HG03039 (cell line): Measurements from ENCODE around the gene KIAA1143.

Source experiments
- ATAC-seq: cut with Tn5 transposase; IDR thresholded peaks from one replicate; pipeline ENCODE4 v1.9.1; 2021; ENCODE audit warnings: mild to moderate bottlenecking, moderate library complexity; ENCODE audit not compliant: unreplicated experiment

KIAA1143 gene

DNA sequence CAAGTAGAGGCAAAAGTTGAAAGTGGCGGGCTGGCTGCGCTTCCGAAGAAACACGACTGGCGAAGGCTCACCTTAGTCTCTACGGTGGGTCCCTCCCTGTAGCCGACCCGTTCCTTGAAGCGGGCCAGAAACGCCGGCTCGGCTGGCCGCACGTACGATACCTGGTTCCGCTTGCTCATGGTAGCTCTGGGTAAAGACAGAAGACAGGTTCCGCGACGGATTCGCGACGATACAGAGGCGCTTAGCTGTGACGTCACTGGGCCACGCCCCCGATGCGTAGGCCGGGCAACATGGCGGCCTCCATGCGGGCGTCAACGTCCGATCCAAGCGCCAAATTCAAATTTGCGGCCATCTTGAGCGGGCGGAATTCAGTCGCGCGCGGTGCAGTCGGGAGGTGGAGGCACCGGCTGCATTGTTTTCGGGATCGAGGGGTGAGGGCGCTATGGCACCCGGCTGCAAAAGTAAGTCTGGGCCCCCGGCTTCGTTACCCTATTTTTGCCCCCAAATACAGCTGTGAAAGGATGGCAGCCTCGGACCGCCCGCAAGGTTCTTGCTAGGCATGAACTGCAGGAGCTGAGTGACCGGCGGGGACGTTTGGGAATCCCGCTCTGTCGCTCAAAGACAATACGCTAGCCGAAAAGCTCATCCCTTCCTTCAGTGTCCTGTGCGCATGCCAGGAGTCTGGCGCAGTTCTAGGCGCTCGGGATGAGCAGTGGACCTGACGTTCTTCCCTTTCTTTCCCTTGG, at the start of gene KIAA1143, which contains the start of gene KIF15:
Gene KIAA1143, minus strand, starts transcription at position 196 of the 746 bp plus-strand sequence. Its CDS starts 17 bp downstream, at position 179.
Gene KIF15, plus strand, starts transcription at position 371 of the 746 bp plus-strand sequence. Its CDS starts 72 bp downstream, at position 443.
- peak; percentile 86 for ATAC-seq

GRCh38 chr3:44805960-44806359, 44.5 kb upstream of the KIAA1143 start:
- ATAC-seq: no peak

- no peak for ATAC-seq
Observed at GRCh38 chr3:44803298-44803697, 41.9 kb upstream of the KIAA1143 start.

DNA sequence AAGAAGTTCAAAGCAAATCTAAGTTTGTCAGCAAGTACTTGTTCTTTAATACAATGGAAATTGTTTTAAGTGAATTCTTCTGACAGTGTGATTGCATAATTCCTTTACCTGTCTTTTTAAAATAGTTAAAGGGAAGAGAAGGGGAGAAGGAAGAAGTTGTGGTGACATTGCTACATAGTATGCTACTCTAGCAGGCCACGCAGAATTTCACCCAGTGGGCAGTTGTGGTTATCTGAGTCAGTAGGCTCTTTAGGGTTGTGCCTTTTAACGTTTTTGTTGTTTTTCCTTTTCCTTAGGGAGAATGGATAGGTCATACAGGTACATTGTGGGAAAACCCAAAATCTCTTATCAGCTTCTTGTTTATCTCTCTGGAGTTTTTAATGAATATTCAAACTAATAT, 40.6 kb upstream of the KIAA1143 start:
- ATAC-seq: no peak

DNA sequence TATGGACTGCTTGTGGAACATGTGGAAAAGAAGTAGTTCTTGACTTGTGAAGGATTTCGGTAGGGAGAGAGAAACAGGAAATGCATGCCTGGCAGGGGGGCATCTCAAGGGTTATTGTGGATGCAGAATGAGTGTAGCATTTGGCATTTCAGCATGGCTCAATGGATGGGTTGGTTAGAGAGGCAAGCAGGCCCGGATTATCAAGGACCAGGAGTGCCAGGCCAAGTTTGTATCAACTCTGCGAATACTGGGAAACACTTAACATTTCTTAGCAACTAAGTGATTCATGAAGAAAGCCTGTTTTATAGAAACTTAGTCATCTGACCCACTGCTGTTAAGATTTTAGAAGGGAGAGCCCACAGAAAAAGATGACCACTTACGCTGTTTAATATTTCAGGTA, 33.8 kb upstream of the KIAA1143 start:
- no peak for ATAC-seq

DNA sequence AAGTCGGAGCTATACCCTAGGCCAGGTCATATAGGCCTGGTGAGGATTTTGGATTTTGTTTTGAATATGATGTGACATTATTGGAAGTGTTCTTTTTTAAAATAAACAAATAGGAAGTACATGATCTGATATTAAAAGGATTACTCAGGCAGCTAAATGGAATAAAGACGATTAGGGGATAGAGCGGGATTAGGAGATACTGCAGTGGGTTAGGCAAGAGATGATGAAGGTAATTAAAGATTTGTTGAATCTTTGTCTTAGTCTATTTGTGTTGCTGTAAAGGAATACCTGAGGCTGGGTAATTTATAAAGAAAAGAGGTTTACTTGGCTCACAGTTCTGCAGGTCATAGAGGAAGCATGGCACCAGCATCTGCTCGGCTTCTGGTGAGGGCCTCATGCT, 21.5 kb upstream of the KIAA1143 start:
- ATAC-seq: no peak

- no peak for ATAC-seq
Observed at GRCh38 chr3:44772099-44772442, 10.7 kb upstream of the KIAA1143 start.

GRCh38 chr3:44771424-44772098, 10.1 kb upstream of the KIAA1143 start:
- ATAC-seq: no peak

DNA sequence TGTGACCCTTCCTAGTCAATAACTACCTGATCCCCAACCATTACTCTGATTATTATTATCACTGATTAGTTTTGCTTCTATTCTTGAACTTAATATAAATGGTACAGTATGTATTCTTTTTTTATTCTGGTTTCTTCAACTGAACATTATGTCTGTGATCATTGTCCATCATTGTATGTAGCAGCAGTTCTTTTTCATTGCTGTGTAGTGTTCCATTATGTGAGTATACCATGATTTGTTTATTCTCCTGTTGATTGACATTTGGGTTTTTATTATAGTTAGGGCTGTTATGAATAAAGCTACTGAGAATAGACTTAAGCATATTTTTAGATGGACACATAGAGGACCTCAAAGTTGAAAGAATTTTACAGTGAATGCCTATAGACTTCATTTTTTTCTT, 2.8 kb upstream of the KIAA1143 start:
- ATAC-seq: no peak

- ATAC-seq: no peak
Observed at GRCh38 chr3:44762690-44763089, 1.3 kb upstream of the KIAA1143 start.

GRCh38 chr3:44762170-44762677, 805 bp upstream of the KIAA1143 start:
- ATAC-seq: no peak

DNA sequence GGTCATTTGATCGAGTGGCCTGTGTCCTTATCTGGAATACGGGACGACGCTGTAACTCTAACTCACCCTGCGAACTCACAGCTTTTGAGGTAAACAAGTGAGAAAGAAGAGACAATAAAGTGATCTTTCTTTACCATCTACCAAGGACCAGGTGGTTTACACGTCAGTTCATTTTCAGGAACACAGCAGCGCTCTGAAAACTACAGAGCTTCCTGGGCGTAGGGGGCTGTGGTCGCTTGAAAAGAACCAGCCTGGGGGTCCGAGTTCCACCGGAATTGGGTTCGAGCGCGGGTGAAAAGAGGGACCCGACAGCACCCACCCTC, 357 bp downstream of the KIAA1143 start:
- no peak for ATAC-seq

- no peak for ATAC-seq
Observed at GRCh38 chr3:44734646-44735168, 26.7 kb downstream of the KIAA1143 start.

- no peak for ATAC-seq
Observed at GRCh38 chr3:44729384-44729910, 32.0 kb downstream of the KIAA1143 start, which contains the start of gene ZNF501. Gene ZNF501, plus strand, starts transcription at chr3:44729635. Its CDS starts 4,787 bp downstream, at chr3:44734422.

DNA sequence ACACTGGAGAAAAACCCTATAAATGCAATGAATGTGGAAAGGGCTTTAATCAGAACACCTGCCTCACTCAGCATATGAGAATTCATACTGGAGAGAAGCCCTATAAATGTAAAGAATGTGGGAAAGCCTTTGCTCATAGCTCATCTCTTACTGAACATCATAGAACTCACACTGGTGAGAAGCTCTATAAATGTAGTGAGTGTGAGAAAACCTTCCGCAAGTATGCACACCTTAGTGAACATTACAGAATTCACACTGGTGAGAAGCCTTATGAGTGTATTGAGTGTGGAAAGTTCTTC, 39.4 kb downstream of the KIAA1143 start:
- no peak for ATAC-seq

DNA sequence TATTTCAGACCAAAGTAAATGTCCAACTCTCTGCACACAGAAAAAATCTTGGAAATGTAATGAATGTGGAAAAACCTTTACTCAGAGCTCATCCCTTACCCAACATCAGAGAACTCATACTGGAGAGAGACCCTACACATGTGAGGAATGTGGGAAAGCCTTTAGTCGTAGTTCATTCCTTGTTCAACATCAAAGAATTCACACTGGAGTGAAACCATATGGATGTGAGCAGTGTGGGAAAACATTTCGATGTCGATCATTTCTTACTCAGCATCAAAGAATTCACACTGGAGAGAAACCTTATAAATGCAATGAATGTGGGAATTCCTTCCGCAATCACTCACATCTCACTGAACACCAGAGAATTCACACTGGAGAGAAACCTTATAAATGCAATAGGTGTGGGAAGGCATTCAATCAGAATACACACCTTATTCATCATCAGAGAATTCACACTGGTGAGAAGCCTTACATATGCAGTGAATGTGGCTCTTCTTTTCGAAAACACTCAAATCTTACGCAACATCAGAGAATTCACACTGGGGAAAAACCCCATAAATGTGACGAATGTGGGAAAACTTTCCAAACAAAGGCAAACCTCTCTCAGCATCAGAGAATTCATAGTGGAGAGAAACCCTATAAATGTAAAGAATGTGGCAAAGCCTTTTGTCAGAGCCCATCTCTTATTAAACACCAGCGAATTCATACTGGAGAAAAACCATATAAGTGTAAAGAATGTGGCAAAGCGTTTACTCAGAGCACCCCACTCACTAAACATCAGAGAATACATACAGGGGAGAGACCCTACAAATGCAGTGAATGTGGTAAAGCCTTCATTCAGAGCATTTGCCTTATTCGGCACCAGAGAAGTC, 40.0 kb downstream of the KIAA1143 start:
- no peak for ATAC-seq

DNA sequence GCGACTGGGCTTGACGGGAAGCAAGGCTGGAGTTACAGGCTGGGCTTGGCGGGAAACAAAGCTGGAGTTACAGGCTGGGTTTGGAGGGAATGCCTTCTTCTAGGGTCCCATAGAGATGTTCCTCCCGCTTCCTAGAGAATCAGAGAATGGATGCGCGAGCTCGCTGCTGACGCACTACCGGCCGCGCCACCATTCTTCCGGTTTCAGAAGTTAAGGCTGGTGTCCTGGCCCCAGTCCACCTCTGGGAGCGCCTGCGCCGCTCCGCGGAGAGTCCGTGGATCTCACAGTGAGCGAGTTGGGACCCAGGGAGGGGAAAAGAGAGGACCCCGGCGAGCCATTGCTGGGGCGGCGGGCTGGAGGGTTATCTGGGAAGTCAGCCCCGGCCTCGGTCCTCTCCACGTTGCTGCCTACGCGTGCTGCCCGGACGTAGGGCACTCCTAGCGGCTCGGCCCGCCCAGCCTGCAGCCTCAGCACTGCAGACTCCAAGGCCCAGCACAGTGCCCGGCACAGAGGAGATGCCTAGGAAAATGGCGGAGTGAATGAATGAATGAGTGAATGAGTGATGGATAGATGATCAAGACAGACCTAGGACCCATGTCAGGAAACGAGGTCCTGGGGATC, 48.9 kb downstream of the KIAA1143 start, which contains the start of gene ZNF502:
Gene ZNF502, plus strand, starts transcription at position 206 of the 621 bp plus-strand sequence. CDS start 7,602 bp downstream, outside the sequence.
- no peak for ATAC-seq
